ENCODE measurements around the gene WDR53. TPM values are rescaled to one million over a fixed set of nuclear protein-coding genes. Genes with fewer than 3 reads are reported as not detected.

WDR53 gene
- polyA plus RNA-seq, 3 donors: 4.1 to 6.7 (median 5.3) TPM

DNA sequence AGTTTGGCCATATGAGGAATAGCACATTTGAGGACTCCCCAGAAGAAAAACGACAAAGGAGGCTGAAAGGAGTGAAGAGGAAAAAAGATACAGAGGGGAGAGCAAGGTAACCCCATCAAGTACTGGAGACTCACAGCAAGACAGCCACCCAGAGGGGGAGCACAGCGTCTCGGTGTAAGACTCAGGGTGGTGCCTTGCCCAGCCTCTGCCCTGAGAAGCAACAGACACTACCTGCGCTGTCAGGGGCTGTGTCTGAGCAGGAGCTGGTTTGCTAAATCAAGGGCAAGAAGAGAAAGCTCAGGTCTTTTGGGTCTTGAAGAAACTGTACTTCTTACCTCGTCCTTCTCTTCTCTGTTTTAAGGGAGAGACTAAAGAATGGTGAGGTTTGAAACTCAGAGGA is 28.0 kb upstream of the WDR53 start:
- H3K4me3 Mint-ChIP-seq: peak overlapping the region in 1 of 2 donors; percentile 11
- H3K4me1 ChIP-seq (ENCODE audit: control insufficient read depth in 1 of 2, insufficient read depth in 2 of 2, low read length in 2 of 2): peaks cover 3 to 5% of the 10 kb centered on the region in 2 donors
- H3K4me3 ChIP-seq (replicated peaks in 1 of 3; ENCODE audit: low read depth in 2 of 3, low read length in 3 of 3): no peak overlapping the region
- no peak overlapping the region for H3K27ac ChIP-seq (ENCODE audit: low read depth in 1 of 2, low read length in 2 of 2)
- intact Hi-C loops (cut with micrococcal nuclease): no loop called here
- no peak overlapping the region for H3K27ac Mint-ChIP-seq
- peaks cover 9 to 30% (median 22%) of the 10 kb centered on the region in 3 donors for H3K27me3 Mint-ChIP-seq (ENCODE audit: low read depth in 3 of 3)
- no peaks in the 10 kb centered on the region for H3K36me3 ChIP-seq (replicated peaks in 1 of 2; ENCODE audit: control insufficient read depth in 1 of 2, insufficient read depth in 2 of 2, low read length in 2 of 2)
- no peaks in the 10 kb centered on the region for H3K9me3 ChIP-seq (replicated peaks in 1 of 2; ENCODE audit: control insufficient read depth in 1 of 2, insufficient read depth in 1 of 2, low read length in 2 of 2)
- H3K79me2 ChIP-seq (ENCODE audit: insufficient read depth, low read length): no peaks in the 10 kb centered on the region
- peaks cover 0 to 12% (median 5%) of the 10 kb centered on the region in 7 donors for H3K9me3 Mint-ChIP-seq
- H3K27me3 ChIP-seq (ENCODE audit: control insufficient read depth in 2 of 2, insufficient read depth in 2 of 2, low read length in 2 of 2): peaks cover 0 to 11% of the 10 kb centered on the region in 2 donors
- peaks cover 13% of the 10 kb centered on the region for H3K4me1 Mint-ChIP-seq
- no peak overlapping the region for H3K4me2 ChIP-seq (replicated peaks; ENCODE audit: extremely low read depth, low read length, poor library complexity, severe bottlenecking)
- 85% methylated on average over 3 of the region's 5 CpGs for WGBS (ENCODE audit: insufficient coverage)
- no peak for TF ChIP-seq CTCF (IDR thresholded peaks at IDR 0.05)
- peak overlapping the region; percentile 29 for H2AFZ ChIP-seq (ENCODE audit: insufficient read depth, low read depth, low read length, poor library complexity, severe bottlenecking)
- no peaks in the 10 kb centered on the region for H4K20me1 ChIP-seq (ENCODE audit: insufficient read depth, low read length)
- no peak overlapping the region for H3K9ac ChIP-seq (ENCODE audit: insufficient read depth, low read length, poor library complexity, severe bottlenecking)
- DNase-seq: no peak
- no peaks in the 10 kb centered on the region for H3K36me3 Mint-ChIP-seq

- Histone ChIP-seq H3K27me3 (ENCODE audit: control insufficient read depth in 2 of 2, insufficient read depth in 2 of 2, low read length in 2 of 2) (no peaks in the 10 kb centered on the region), H3K9me3 (replicated peaks in 1 of 2; ENCODE audit: control insufficient read depth in 1 of 2, insufficient read depth in 1 of 2, low read length in 2 of 2) (no peaks in the 10 kb centered on the region), H4K20me1 (ENCODE audit: insufficient read depth, low read length) (no peaks in the 10 kb centered on the region), H3K36me3 (replicated peaks in 1 of 2; ENCODE audit: control insufficient read depth in 1 of 2, insufficient read depth in 2 of 2, low read length in 2 of 2) (peaks cover 17 to 21% of the 10 kb centered on the region in 2 donors), H3K4me2 (replicated peaks; ENCODE audit: extremely low read depth, low read length, poor library complexity, severe bottlenecking) (no peak overlapping the region), H3K4me3 (replicated peaks in 1 of 3; ENCODE audit: low read depth in 2 of 3, low read length in 3 of 3) (no peak overlapping the region), H3K79me2 (ENCODE audit: insufficient read depth, low read length) (no peaks in the 10 kb centered on the region), H3K9ac (ENCODE audit: insufficient read depth, low read length, poor library complexity, severe bottlenecking) (no peak overlapping the region), H3K27ac (ENCODE audit: low read depth in 1 of 2, low read length in 2 of 2) (no peak overlapping the region), H3K4me1 (ENCODE audit: control insufficient read depth in 1 of 2, insufficient read depth in 2 of 2, low read length in 2 of 2) (no peaks in the 10 kb centered on the region), H2AFZ (ENCODE audit: insufficient read depth, low read depth, low read length, poor library complexity, severe bottlenecking) (no peak overlapping the region)
- Mint-ChIP-seq H3K4me1 (no peaks in the 10 kb centered on the region), H3K36me3 (peaks cover 16 to 22% of the 10 kb centered on the region in 2 donors), H3K27ac (no peak overlapping the region), H3K9me3 (peaks cover 0 to 2% (median 0%) of the 10 kb centered on the region in 7 donors), H3K4me3 (no peak overlapping the region), H3K27me3 (ENCODE audit: low read depth in 3 of 3) (peaks cover 0 to 4% (median 3%) of the 10 kb centered on the region in 3 donors)
- WGBS (ENCODE audit: insufficient coverage): 83% methylated on average over 4 of the region's 5 CpGs
- no peak for TF ChIP-seq CTCF (IDR thresholded peaks at IDR 0.05)
- intact Hi-C loops (cut with micrococcal nuclease): no loop called here
- DNase-seq: no peak
Observed at GRCh38 chr3:196590279-196590678, 21.9 kb upstream of the WDR53 start.

All from CD14-positive monocyte (primary cell).